Right lobe of liver (tissue), 4 donors: ENCODE results near the gene AKAP3.

Experiments
- CTCF ChIP-seq, 4 donors: fragments of 200-600 bp in 3 of 4; fragments of 450-650 bp in 1 of 4; IDR thresholded peaks; one replicate each; pipeline versions ENCODE4 v1.5.1 to v1.8.0; 2016 to 2022; ENCODE audit warnings: antibody characterized with exemption in 4 of 4, mild to moderate bottlenecking in 2 of 4
- POLR2A ChIP-seq: fragments of 450-650 bp; IDR thresholded peaks from one replicate; pipeline ENCODE4 v1.6.1; 2017; ENCODE audit warnings: antibody characterized with exemption, mild to moderate bottlenecking
- donor health status: DM: no; HTN: no; CAD: no.
- donor health status: DM: no; HTN: no; CAD: no.
- donor health status: DM: no; HTN: yes; CAD: no.

GRCh38 chr12:4648104-4648500 is 749 bp downstream of the AKAP3 start:
- no peak for TF ChIP-seq CTCF (IDR thresholded peaks at IDR 0.05)
- TF ChIP-seq POLR2A, result no peak
